AG04449 (cell line): ENCODE measurements around the gene GLT6D1.

ENCODE experiments used
- CTCF ChIA-PET: fragments of 350-600 bp; formaldehyde crosslinking; extraction: SDS; loops from one replicate; lab custom pipeline; 2021; ENCODE audit warnings: antibody characterized with exemption; lab: Yijun Ruan, JAX
- POLR2A ChIA-PET: fragments of 400-600, 350-600 bp; formaldehyde crosslinking; extraction: SDS; loops from one replicate; lab custom pipeline; 2020; ENCODE audit warnings: antibody characterized with exemption, inconsistent platforms; lab: Yijun Ruan, JAX
- DNase-seq: peaks from one replicate; pipeline ENCODE4 v3.0.0-alpha.2; 2010; ENCODE audit warnings: low read depth, low spot score
- H3K4me3 ChIP-seq: 2 replicates; pipeline ENCODE4 v1.5.1; 2011; ENCODE audit warnings: low read depth, mild to moderate bottlenecking, control low read depth, low read length
- TF ChIP-seq, protein P1 (sequence below): IDR thresholded peaks from one replicate; pipeline ENCODE4 v1.5.1; 2011; ENCODE audit warnings: mild to moderate bottlenecking, moderate library complexity, low read length, control low read depth, inconsistent platforms; ENCODE audit not compliant: insufficient read depth; ENCODE audit errors: missing control alignments

The GLT6D1 gene

DNA sequence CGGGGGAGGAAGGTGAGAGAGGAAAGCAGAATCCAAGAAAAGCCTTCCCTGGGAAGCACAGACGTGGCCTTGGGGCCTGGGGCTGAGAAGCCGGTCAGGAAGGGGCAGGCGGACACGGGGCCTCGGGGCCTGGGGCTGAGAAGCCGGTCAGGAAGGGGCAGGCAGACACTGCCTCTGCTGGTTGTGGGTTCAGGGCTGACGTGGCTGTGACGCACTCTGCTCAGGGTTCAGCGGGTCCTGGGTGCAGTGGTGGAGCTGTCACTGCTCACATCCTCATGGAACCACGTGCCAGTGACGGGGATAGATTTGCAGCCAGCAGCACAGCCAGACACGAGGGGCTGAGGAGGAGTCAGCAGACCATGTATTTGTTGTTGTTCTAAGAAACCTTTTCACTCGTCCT lies 65.0 kb downstream of the GLT6D1 start:
- no peak overlapping the region for H3K4me3 ChIP-seq
- TF ChIP-seq, protein P1, sequence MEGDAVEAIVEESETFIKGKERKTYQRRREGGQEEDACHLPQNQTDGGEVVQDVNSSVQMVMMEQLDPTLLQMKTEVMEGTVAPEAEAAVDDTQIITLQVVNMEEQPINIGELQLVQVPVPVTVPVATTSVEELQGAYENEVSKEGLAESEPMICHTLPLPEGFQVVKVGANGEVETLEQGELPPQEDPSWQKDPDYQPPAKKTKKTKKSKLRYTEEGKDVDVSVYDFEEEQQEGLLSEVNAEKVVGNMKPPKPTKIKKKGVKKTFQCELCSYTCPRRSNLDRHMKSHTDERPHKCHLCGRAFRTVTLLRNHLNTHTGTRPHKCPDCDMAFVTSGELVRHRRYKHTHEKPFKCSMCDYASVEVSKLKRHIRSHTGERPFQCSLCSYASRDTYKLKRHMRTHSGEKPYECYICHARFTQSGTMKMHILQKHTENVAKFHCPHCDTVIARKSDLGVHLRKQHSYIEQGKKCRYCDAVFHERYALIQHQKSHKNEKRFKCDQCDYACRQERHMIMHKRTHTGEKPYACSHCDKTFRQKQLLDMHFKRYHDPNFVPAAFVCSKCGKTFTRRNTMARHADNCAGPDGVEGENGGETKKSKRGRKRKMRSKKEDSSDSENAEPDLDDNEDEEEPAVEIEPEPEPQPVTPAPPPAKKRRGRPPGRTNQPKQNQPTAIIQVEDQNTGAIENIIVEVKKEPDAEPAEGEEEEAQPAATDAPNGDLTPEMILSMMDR: no peak
- no peak for DNase-seq
- CTCF ChIA-PET: no interaction called here
- POLR2A ChIA-PET: no interaction called here
